HCT116 (cell line): Measurements from ENCODE around the gene MKI67. TPM values are rescaled to one million over a fixed set of nuclear protein-coding genes. Genes with fewer than 3 reads are reported as not detected.
A peak's percentile ranks its signal among the peaks of the same experiment; 100 is the strongest.

ENCODE experiments used
- ATAC-seq: fragments of 200-7000 bp; cut with Tn5 transposase; 2 replicates; pipeline ENCODE4 v1.9.1; 2020; ENCODE audit warnings: mild to moderate bottlenecking, moderate library complexity
- BruUV-seq: library from RNA; stranded (reverse); fragments of 400-500 nt; replicated peaks from 2 replicates; lab custom pipeline; 2021; lab: Mats Ljungman, UMichigan
- CTCF ChIA-PET: fragments of 300-600 bp; sonication (Branson Sonifier 250); formaldehyde crosslinking; loops from one replicate; lab custom pipeline; 2021; ENCODE audit warnings: antibody characterized with exemption; lab: Charles Lee
- POLR2A ChIA-PET: fragments of 300-600, 350-600 bp; sonication (Branson Sonifier 250); formaldehyde crosslinking; loops from one replicate; lab custom pipeline; 2021; ENCODE audit warnings: antibody characterized with exemption; lab: Charles Lee
- RAD21 ChIA-PET, 2 experiments: fragments of 300-600 bp; sonication (Branson Sonifier 250); formaldehyde crosslinking; loops; one replicate each; lab custom pipeline; 2023; ENCODE audit warnings: low total read pairs in 2 of 2; ENCODE audit not compliant: uncharacterized antibody in 2 of 2, unreplicated experiment in 2 of 2, low non-redundant PET in 1 of 2; lab: Charles Lee
- DNase-seq: peaks from one replicate; pipeline ENCODE4 v3.0.0-alpha.2; 2010; ENCODE audit warnings: low read depth, low spot score
- H2AFZ ChIP-seq: fragments of 200-600 bp; shearing (Covaris generic), sonication (generic); 2 replicates; pipeline ENCODE4 v1.6.1; 2017; ENCODE audit warnings: low read depth, mixed run types, mixed read lengths, antibody characterized with exemption, low read length; ENCODE audit not compliant: poor library complexity, severe bottlenecking
- H3K27ac ChIP-seq: 2 replicates; pipeline ENCODE4 v1.5.1; 2012; ENCODE audit warnings: low read depth, low read length
- H3K27me3 ChIP-seq: fragments of 200-600 bp; sonication (generic); 2 replicates; pipeline ENCODE4 v1.6.1; 2016; ENCODE audit warnings: mixed run types, low read length, mixed read lengths; ENCODE audit not compliant: insufficient read depth
- H3K36me3 ChIP-seq, 2 experiments: fragments of 200-500 bp in 1 of 2; fragments of 200-600 bp in 1 of 2; sonication (Bioruptor generic) in 1 of 2; sonication (generic) in 1 of 2; 2 replicates each; pipeline versions ENCODE4 v1.5.1 to v1.6.1; 2014 to 2016; ENCODE audit warnings: low read length in 2 of 2, inconsistent platforms in 1 of 2, mixed read lengths in 1 of 2, mixed run types in 1 of 2; ENCODE audit not compliant: insufficient read depth in 2 of 2, control insufficient read depth in 1 of 2
- H3K4me1 ChIP-seq, 2 experiments: fragments of 200-600 bp in 1 of 2; sonication (generic) in 1 of 2; 2 replicates each; pipeline versions ENCODE4 v1.5.1 to v1.6.1; 2012 to 2017; ENCODE audit warnings: low read length in 2 of 2, inconsistent platforms in 1 of 2, mild to moderate bottlenecking in 1 of 2, mixed read lengths in 1 of 2, mixed run types in 1 of 2, moderate library complexity in 1 of 2; ENCODE audit not compliant: insufficient read depth in 2 of 2, control insufficient read depth in 1 of 2
- H3K4me2 ChIP-seq: fragments of 200-600 bp; sonication (generic); 2 replicates; pipeline ENCODE4 v1.6.1; 2017; ENCODE audit warnings: mixed run types, low read length, mixed read lengths
- H3K4me3 ChIP-seq, 2 experiments: fragments of 200-600 bp in 1 of 2; sonication (generic) in 1 of 2; replicated peaks in 1 of 2; 2 replicates each; pipeline ENCODE4 v1.5.1; 2011 to 2016; ENCODE audit warnings: low read length in 2 of 2, control low read depth in 1 of 2, low read depth in 1 of 2, mild to moderate bottlenecking in 1 of 2, mixed read lengths in 1 of 2, mixed run types in 1 of 2
- H3K79me2 ChIP-seq: fragments of 200-600 bp; sonication (generic); 2 replicates; pipeline ENCODE4 v1.6.1; 2017; ENCODE audit warnings: mild to moderate bottlenecking, mixed run types, low read length, moderate library complexity, mixed read lengths; ENCODE audit not compliant: insufficient read depth
- H3K9ac ChIP-seq: fragments of 200-600 bp; sonication (generic); 2 replicates; pipeline ENCODE4 v1.6.1; 2016; ENCODE audit warnings: low read length, mixed read lengths
- H3K9me2 ChIP-seq: fragments of 200-600 bp; sonication (generic), shearing (Covaris generic); 2 replicates; pipeline ENCODE4 v1.6.1; 2017; ENCODE audit warnings: mixed run types, mild to moderate bottlenecking, moderate library complexity; ENCODE audit not compliant: insufficient read depth
- H3K9me3 ChIP-seq, 2 experiments: fragments of 200-500 bp in 1 of 2; fragments of 200-600 bp in 1 of 2; sonication (Bioruptor generic) in 1 of 2; sonication (generic) in 1 of 2; 2 replicates each; pipeline ENCODE4 v1.6.1; 2014 to 2017; ENCODE audit warnings: low read length in 2 of 2, mixed read lengths in 2 of 2, inconsistent platforms in 1 of 2, low read depth in 1 of 2, mild to moderate bottlenecking in 1 of 2, mixed run types in 1 of 2, moderate library complexity in 1 of 2; ENCODE audit not compliant: control insufficient read depth in 1 of 2, insufficient read depth in 1 of 2
- H4K20me1 ChIP-seq: fragments of 200-600 bp; sonication (generic), shearing (Covaris generic); 2 replicates; pipeline ENCODE4 v1.6.1; 2017; ENCODE audit warnings: mixed run types, mild to moderate bottlenecking, moderate library complexity; ENCODE audit not compliant: insufficient read depth
- CEBPB ChIP-seq: IDR thresholded peaks from 2 replicates; pipeline ENCODE4 v1.6.1; 2012; ENCODE audit warnings: low read depth
- EGR1 ChIP-seq: IDR thresholded peaks from 2 replicates; pipeline ENCODE4 v1.6.1; 2012; ENCODE audit warnings: low read depth
- ELF1 ChIP-seq: IDR thresholded peaks from 2 replicates; pipeline ENCODE4 v1.6.1; 2012; ENCODE audit warnings: low read depth, borderline replicate concordance
- EZH2 ChIP-seq: fragments of 200-600 bp; sonication (generic); IDR thresholded peaks from 2 replicates; pipeline ENCODE4 v1.6.1; 2017; ENCODE audit warnings: antibody characterized with exemption, mixed run types
- EZH2phosphoT487 ChIP-seq: fragments of 200-600 bp; IDR thresholded peaks from 2 replicates; pipeline ENCODE4 v1.6.1; 2018; ENCODE audit warnings: antibody characterized with exemption, borderline replicate concordance
- POLR2AphosphoS5 ChIP-seq: IDR thresholded peaks from 2 replicates; pipeline ENCODE4 v1.6.1; 2011; ENCODE audit warnings: mild to moderate bottlenecking, low read depth, low read length, moderate library complexity
- RAD21 ChIP-seq: IDR thresholded peaks from 2 replicates; pipeline ENCODE4 v1.6.1; 2012; ENCODE audit warnings: low read depth, mild to moderate bottlenecking
- REST ChIP-seq: IDR thresholded peaks from 2 replicates; pipeline ENCODE4 v1.6.1; 2012; ENCODE audit warnings: low read depth
- SRF ChIP-seq: IDR thresholded peaks from 2 replicates; pipeline ENCODE4 v1.6.1; 2012; ENCODE audit warnings: low read depth
- YY1 ChIP-seq: IDR thresholded peaks from 2 replicates; pipeline ENCODE4 v1.6.1; 2011; ENCODE audit warnings: low read length, low read depth, moderate library complexity, mild to moderate bottlenecking; ENCODE audit not compliant: insufficient replicate concordance; ENCODE audit errors: extremely low read depth
- ZBTB33 ChIP-seq: IDR thresholded peaks from 2 replicates; pipeline ENCODE4 v1.6.1; 2011; ENCODE audit warnings: mild to moderate bottlenecking, low read length, moderate library complexity; ENCODE audit not compliant: insufficient replicate concordance; ENCODE audit errors: extremely low read depth
- ZNF274 ChIP-seq: fragments of 200-500 bp; sonication (Bioruptor generic); IDR thresholded peaks from 2 replicates; pipeline ENCODE4 v1.6.1; 2014; ENCODE audit warnings: mild to moderate bottlenecking, low read depth, low read length, inconsistent platforms
- intact Hi-C: fragments of 100-400 bp; cut with micrococcal nuclease; formaldehyde crosslinking; loops from 2 replicates; pipeline ENCODE4 v1.10.0; 2022
- total RNA-seq: library from RNA; stranded (reverse); gene quantifications from one replicate; pipeline ENCODE4 v1.2.1, GENCODE V29; 2021; ENCODE audit not compliant: unreplicated experiment

The MKI67 gene
- total RNA-seq, 1 experiment from 2014 or later: 202 TPM

- RAD21 ChIA-PET: no interaction called here
- peak; percentile 21; the same call in 1 of the 2 replicates for ATAC-seq
- no TSS peak for BruUV-seq
These were observed 30.3 kb downstream of the MKI67 start for GRCh38 chr10:128095753-128096469.

GRCh38 chr10:128095027-128095752 is 31.0 kb downstream of the MKI67 start:
- ATAC-seq (peak; percentile 43), DNase-seq (peak; percentile 12)
- Histone ChIP-seq H3K4me2 (no peak overlapping the region), H3K4me3 (no peak overlapping the region), H3K4me1 (no peaks in the 10 kb centered on the region), H4K20me1 (0 out of 2 replicates have a peak, but pooled peaks cover 5% of the 10 kb centered on the region), H3K79me2 (peaks cover 14% of the 10 kb centered on the region), H3K9me3 (no peaks in the 10 kb centered on the region), H3K9me2 (no peaks in the 10 kb centered on the region), H3K36me3 (peaks cover 22 to 38% of the 10 kb centered on the region in 2 experiments; a peak in 3 of 4 replicates), H3K27me3 (no peaks in the 10 kb centered on the region), H2AFZ (no peak overlapping the region), H3K9ac (no peak overlapping the region), H3K27ac (no peak overlapping the region)
- POLR2A ChIA-PET: interaction anchor here (0.6 to 0.7 kb wide), 2 partner anchors 13 to 48 kb away, joined by 3 to 4 read pairs; no protein-coding TSS in a partner anchor
- CTCF ChIA-PET: no interaction called here
- intact Hi-C loops: no loop called here
- BruUV-seq: no TSS peak
- RAD21 ChIA-PET: no interaction called here
- no peak for TF ChIP-seq EZH2phosphoT487
- no peak for TF ChIP-seq ZNF274
- no peak for TF ChIP-seq ZBTB33
- no peak for TF ChIP-seq EGR1
- no peak for TF ChIP-seq EZH2
- TF ChIP-seq CEBPB: no peak
- no peak for TF ChIP-seq REST
- no peak for TF ChIP-seq YY1
- TF ChIP-seq SRF: no peak
- TF ChIP-seq RAD21: no peak

More at GRCh38 chr10:128095753-128096469, 30.3 kb downstream of the MKI67 start:
- H3K4me1 ChIP-seq: no peaks in the 10 kb centered on the region
- no peak overlapping the region for H3K4me2 ChIP-seq
- intact Hi-C loops: no loop called here
- H3K27ac ChIP-seq: no peak overlapping the region
- TF ChIP-seq ELF1 (no peak), POLR2AphosphoS5 (peak; percentile 36; the same call in 1 of the 2 replicates)
- peaks cover 29 to 46% of the 10 kb centered on the region in 2 experiments; a peak in 3 of 4 replicates for H3K36me3 ChIP-seq
- ChIA-PET CTCF (interaction anchor here (1.4 kb wide), 1 partner anchor 85 kb away, joined by 4 read pairs; no protein-coding TSS in a partner anchor), POLR2A (interaction anchor here (0.6 kb wide), 1 partner anchor 14 kb away, joined by 4 read pairs; no protein-coding TSS in a partner anchor)
- no peaks in the 10 kb centered on the region for H3K9me2 ChIP-seq
- H3K9ac ChIP-seq: no peak overlapping the region
- H3K27me3 ChIP-seq: no peaks in the 10 kb centered on the region
- peaks cover 20% of the 10 kb centered on the region for H3K79me2 ChIP-seq
- no peaks in the 10 kb centered on the region for H3K9me3 ChIP-seq
- H2AFZ ChIP-seq: no peak overlapping the region
- H4K20me1 ChIP-seq: 0 out of 2 replicates have a peak, but pooled peaks cover 5% of the 10 kb centered on the region
- DNase-seq: no peak
- H3K4me3 ChIP-seq: no peak overlapping the region
